Thoracic aorta (tissue), 2 donors: ENCODE data around the gene DLGAP4. TPM values are rescaled to one million over a fixed set of nuclear protein-coding genes. Genes with fewer than 3 reads are reported as not detected.

Experiments used
- ATAC-seq: fragments of 150-250 bp; one replicate; pipeline ENCODE4 v1.8.0; 2017; ENCODE audit warnings: low read depth; ENCODE audit not compliant: insufficient number of reproducible peaks, low FRiP score
- DNase-seq: peaks from one replicate; pipeline ENCODE4 v3.0.0-alpha.2; 2020; ENCODE audit warnings: low spot score
- H3K27ac ChIP-seq, 2 donors: fragments of 200-600 bp; sonication (generic); 1 replicate in 1 of 2; 2 replicates in 1 of 2; pipeline ENCODE4 v1.5.1; 2016; ENCODE audit warnings: mild to moderate bottlenecking in 2 of 2, moderate library complexity in 2 of 2
- H3K27me3 ChIP-seq: fragments of 200-600 bp; sonication (generic); replicated peaks from 2 replicates; pipeline ENCODE4 v1.6.0; 2016; ENCODE audit warnings: mild to moderate bottlenecking; ENCODE audit not compliant: insufficient read depth
- H3K36me3 ChIP-seq: fragments of 200-600 bp; sonication (generic); one replicate; pipeline ENCODE4 v1.5.1; 2016
- H3K4me1 ChIP-seq, 2 donors: fragments of 200-600 bp; sonication (generic); 1 replicate in 1 of 2; 2 replicates in 1 of 2; pipeline versions ENCODE4 v1.5.1 to v1.6.0; 2016; ENCODE audit warnings: low read depth in 2 of 2, mild to moderate bottlenecking in 1 of 2; ENCODE audit not compliant: control insufficient read depth in 1 of 2
- H3K4me3 ChIP-seq: fragments of 200-600 bp; sonication (generic); 2 replicates; pipeline ENCODE4 v1.5.1; 2016; ENCODE audit warnings: mild to moderate bottlenecking
- H3K9me3 ChIP-seq: fragments of 200-600 bp; sonication (generic); 2 replicates; pipeline ENCODE4 v1.5.1; 2016
- CTCF ChIP-seq: fragments of 200-600 bp; sonication (generic); IDR thresholded peaks from one replicate; pipeline ENCODE4 v1.5.1; 2019; ENCODE audit warnings: antibody characterized with exemption
- total RNA-seq, 2 donors: library from RNA; depleted of rRNA; stranded (reverse); fragments of >200 nt; gene quantifications; one replicate each; pipeline versions ENCODE4 v1.1.0 to v1.2.3, GENCODE V29; 2016

DLGAP4 gene
- total RNA-seq, 2 donors from 2014 or later: 66.2 to 105 TPM

GRCh38 chr20:36532822-36533221 is 226.7 kb downstream of the DLGAP4 start:
- Histone ChIP-seq H3K4me1 (peaks cover 10 to 19% of the 10 kb centered on the region in 2 donors), H3K27ac (no peak overlapping the region), H3K27me3 (no peaks in the 10 kb centered on the region), H3K36me3 (peaks cover 13% of the 10 kb centered on the region), H3K9me3 (no peaks in the 10 kb centered on the region), H3K4me3 (no peak overlapping the region)
- TF ChIP-seq CTCF: no peak
- ATAC-seq (no peak), DNase-seq (no peak)

- no peaks in the 10 kb centered on the region for H3K9me3 ChIP-seq
- H3K4me1 ChIP-seq: peaks cover 26 to 42% of the 10 kb centered on the region in 2 donors
- peak overlapping the region; percentile 54 for H3K4me3 ChIP-seq
- TF ChIP-seq CTCF: peak; percentile 23
- peaks cover 4% of the 10 kb centered on the region for H3K36me3 ChIP-seq
- H3K27ac ChIP-seq: peak overlapping the region; percentile 95 to 100
- no peak for DNase-seq
- no peaks in the 10 kb centered on the region for H3K27me3 ChIP-seq
- no peak for ATAC-seq
Observed at GRCh38 chr20:36538026-36538722, 232.0 kb downstream of the DLGAP4 start.

- peaks cover 34 to 67% of the 10 kb centered on the region in 2 donors for H3K4me1 ChIP-seq
Observed at GRCh38 chr20:36540551-36541211, 234.5 kb downstream of the DLGAP4 start.

GRCh38 chr20:36541227-36541767 is 235.2 kb downstream of the DLGAP4 start, which contains the start of gene MYL9:
MYL9 (plus strand) TSS chr20:36541519; CDS start chr20:36544885, 3,366 bp downstream.
- peak within 1 kb of the TSS; percentile 95 to 100 for H3K27ac ChIP-seq
- H3K27me3 ChIP-seq: no peaks in the 10 kb centered on the region
- peak within 1 kb of the TSS; percentile 91 for H3K4me3 ChIP-seq
- peak; percentile 88 for DNase-seq
- H3K9me3 ChIP-seq: no peaks in the 10 kb centered on the region
- H3K36me3 ChIP-seq: peaks cover 21% of the 10 kb centered on the region
- no peak for TF ChIP-seq CTCF
- H3K4me1 ChIP-seq: peaks cover 33 to 72% of the 10 kb centered on the region in 2 donors
- peak; percentile 51 for ATAC-seq

More at GRCh38 chr20:36540551-36541211, 234.5 kb downstream of the DLGAP4 start:
- Histone ChIP-seq H3K27me3 (no peaks in the 10 kb centered on the region), H3K4me3 (peak overlapping the region; percentile 91), H3K27ac (peak overlapping the region; percentile 95 to 100), H3K36me3 (peaks cover 15% of the 10 kb centered on the region), H3K9me3 (no peaks in the 10 kb centered on the region)
- DNase-seq (no peak), ATAC-seq (peak; percentile 0)
- no peak for TF ChIP-seq CTCF
